Measurements from ENCODE around the gene IREB2. TPM values are rescaled to one million over a fixed set of nuclear protein-coding genes. Genes with fewer than 3 reads are reported as not detected.
A peak's percentile ranks its signal among the peaks of the same experiment; 100 is the strongest.

The IREB2 gene
- total RNA-seq, 1 donor from 2014 or later, result 97.6 TPM

- no peak overlapping the region for H3K4me3 Mint-ChIP-seq
- H3K4me1 Mint-ChIP-seq, result peaks cover 17% of the 10 kb centered on the region
- H3K36me3 Mint-ChIP-seq (ENCODE audit: low read depth), result peaks cover 12% of the 10 kb centered on the region
- no peaks in the 10 kb centered on the region for H3K27me3 Mint-ChIP-seq (ENCODE audit: low read depth)
- no peak for TF ChIP-seq CTCF (conservative IDR thresholded peaks at IDR 0.05)
- no peak for DNase-seq (ENCODE audit: low read depth, low spot score)
- no peaks in the 10 kb centered on the region for H3K9me3 Mint-ChIP-seq
- H3K27ac Mint-ChIP-seq (ENCODE audit: unreplicated experiment), result no peak overlapping the region
These were observed 8.5 kb downstream of the IREB2 start for GRCh38 chr15:78446551-78446950.

GRCh38 chr15:78448441-78449219 is 10.6 kb downstream of the IREB2 start:
- Mint-ChIP-seq H3K9me3 (no peaks in the 10 kb centered on the region), H3K27ac (ENCODE audit: unreplicated experiment) (no peak overlapping the region), H3K36me3 (ENCODE audit: low read depth) (peaks cover 12% of the 10 kb centered on the region), H3K4me3 (no peak overlapping the region), H3K27me3 (ENCODE audit: low read depth) (no peaks in the 10 kb centered on the region), H3K4me1 (peaks cover 15% of the 10 kb centered on the region)
- no peak for DNase-seq (ENCODE audit: low read depth, low spot score)
- no peak for TF ChIP-seq CTCF (conservative IDR thresholded peaks at IDR 0.05)

- Mint-ChIP-seq H3K36me3 (ENCODE audit: low read depth) (peaks cover 7% of the 10 kb centered on the region), H3K4me1 (peaks cover 10% of the 10 kb centered on the region), H3K4me3 (no peak overlapping the region), H3K27ac (ENCODE audit: unreplicated experiment) (no peak overlapping the region), H3K27me3 (ENCODE audit: low read depth) (no peaks in the 10 kb centered on the region), H3K9me3 (no peaks in the 10 kb centered on the region)
- no peak for DNase-seq (ENCODE audit: low read depth, low spot score)
- TF ChIP-seq CTCF (conservative IDR thresholded peaks at IDR 0.05), result no peak
These were observed 11.4 kb downstream of the IREB2 start for GRCh38 chr15:78449220-78449999.

GRCh38 chr15:78450285-78450858 is 12.4 kb downstream of the IREB2 start:
- no peaks in the 10 kb centered on the region for H3K27me3 Mint-ChIP-seq (ENCODE audit: low read depth)
- H3K27ac Mint-ChIP-seq (ENCODE audit: unreplicated experiment), result peak overlapping the region; percentile 21
- no peaks in the 10 kb centered on the region for H3K9me3 Mint-ChIP-seq
- peaks cover 16% of the 10 kb centered on the region for H3K4me1 Mint-ChIP-seq
- no peak for DNase-seq (ENCODE audit: low read depth, low spot score)
- H3K4me3 Mint-ChIP-seq, result no peak overlapping the region
- no peak for TF ChIP-seq CTCF (conservative IDR thresholded peaks at IDR 0.05)
- peaks cover 7% of the 10 kb centered on the region for H3K36me3 Mint-ChIP-seq (ENCODE audit: low read depth)

- TF ChIP-seq CTCF (conservative IDR thresholded peaks at IDR 0.05), result no peak
- peaks cover 23% of the 10 kb centered on the region for H3K4me1 Mint-ChIP-seq
- H3K27me3 Mint-ChIP-seq (ENCODE audit: low read depth), result no peaks in the 10 kb centered on the region
- H3K9me3 Mint-ChIP-seq, result no peaks in the 10 kb centered on the region
- DNase-seq (ENCODE audit: low read depth, low spot score), result no peak
- H3K4me3 Mint-ChIP-seq, result no peak overlapping the region
- peaks cover 2% of the 10 kb centered on the region for H3K36me3 Mint-ChIP-seq (ENCODE audit: low read depth)
- no peak overlapping the region for H3K27ac Mint-ChIP-seq (ENCODE audit: unreplicated experiment)
These were observed 14.5 kb downstream of the IREB2 start for GRCh38 chr15:78452485-78452884.
